ENCODE measurements around the gene NSL1. TPM values are rescaled to one million over a fixed set of nuclear protein-coding genes. Genes with fewer than 3 reads are reported as not detected.

Gene NSL1
- total RNA-seq, 1 donor from 2014 or later = 28.0 TPM

GRCh38 chr1:212686591-212686990, 105.0 kb downstream of the NSL1 start:
- DNase-seq (ENCODE audit: low read depth, low spot score) = no peak

GRCh38 chr1:212686069-212686468, 105.5 kb downstream of the NSL1 start:
- no peak for DNase-seq (ENCODE audit: low read depth, low spot score)

DNA sequence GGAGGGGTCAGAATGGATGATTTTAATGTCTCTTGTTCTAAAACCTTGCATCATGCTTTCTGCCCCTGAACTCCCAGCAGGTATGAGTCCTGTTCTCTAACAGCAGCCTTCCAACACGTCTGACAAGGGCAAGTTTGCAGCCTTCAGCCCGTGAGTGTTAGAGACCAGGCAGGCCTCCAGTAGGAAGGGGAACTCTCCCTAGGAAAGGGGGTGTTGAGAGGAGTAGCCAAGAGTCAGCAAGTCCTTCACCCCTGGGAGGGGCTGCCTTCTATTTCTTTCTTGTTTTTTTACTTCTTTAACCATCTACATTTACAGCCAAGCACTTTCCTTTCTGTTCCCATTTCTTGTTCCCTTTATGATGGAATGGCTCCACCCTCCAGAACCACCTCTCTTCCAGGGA, 106.1 kb downstream of the NSL1 start:
- no peak for DNase-seq (ENCODE audit: low read depth, low spot score)

GRCh38 chr1:212684521-212685090, 107.0 kb downstream of the NSL1 start:
- no peak for DNase-seq (ENCODE audit: low read depth, low spot score)

DNA sequence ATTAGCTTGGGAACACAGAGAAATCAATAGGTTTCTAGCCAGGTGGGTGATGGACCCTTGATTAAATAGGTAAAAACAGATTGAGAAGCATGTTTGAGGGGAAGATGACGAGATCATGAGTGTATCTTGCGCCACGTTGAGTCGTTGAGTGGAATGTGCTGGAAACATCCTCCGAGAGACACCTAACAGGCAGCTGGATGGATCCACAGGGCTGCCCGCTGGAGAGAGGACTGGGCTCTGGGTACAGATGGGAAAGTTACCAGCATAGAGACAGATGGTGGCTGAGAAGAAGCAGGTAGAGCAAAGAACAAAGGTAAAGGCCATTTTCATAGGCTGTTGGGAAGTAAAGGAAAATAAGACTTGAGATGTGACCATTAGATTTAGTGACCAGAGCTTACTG, 107.5 kb downstream of the NSL1 start:
- DNase-seq (ENCODE audit: low read depth, low spot score) = no peak

DNA sequence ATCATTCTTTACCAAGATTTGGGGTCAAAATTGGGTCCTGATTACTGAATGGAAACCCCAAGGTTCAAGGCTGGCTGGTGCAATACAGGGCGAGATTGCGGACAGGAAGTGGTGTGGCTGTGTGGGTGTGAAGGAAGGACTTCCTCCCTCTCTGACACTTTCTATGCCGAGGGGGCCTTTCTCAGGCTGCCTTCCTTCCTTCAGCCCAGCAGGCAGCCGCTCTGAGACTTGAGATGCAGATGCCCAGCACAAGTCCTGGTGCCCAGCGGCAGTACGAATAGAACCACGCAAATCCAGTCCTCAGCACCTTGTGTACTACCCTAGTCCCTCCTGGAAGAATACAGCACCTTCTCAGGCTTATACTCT, 108.2 kb downstream of the NSL1 start:
- DNase-seq (ENCODE audit: low read depth, low spot score) = no peak

GRCh38 chr1:212680680-212681389, 110.7 kb downstream of the NSL1 start:
- DNase-seq (ENCODE audit: low read depth, low spot score) = no peak

DNA sequence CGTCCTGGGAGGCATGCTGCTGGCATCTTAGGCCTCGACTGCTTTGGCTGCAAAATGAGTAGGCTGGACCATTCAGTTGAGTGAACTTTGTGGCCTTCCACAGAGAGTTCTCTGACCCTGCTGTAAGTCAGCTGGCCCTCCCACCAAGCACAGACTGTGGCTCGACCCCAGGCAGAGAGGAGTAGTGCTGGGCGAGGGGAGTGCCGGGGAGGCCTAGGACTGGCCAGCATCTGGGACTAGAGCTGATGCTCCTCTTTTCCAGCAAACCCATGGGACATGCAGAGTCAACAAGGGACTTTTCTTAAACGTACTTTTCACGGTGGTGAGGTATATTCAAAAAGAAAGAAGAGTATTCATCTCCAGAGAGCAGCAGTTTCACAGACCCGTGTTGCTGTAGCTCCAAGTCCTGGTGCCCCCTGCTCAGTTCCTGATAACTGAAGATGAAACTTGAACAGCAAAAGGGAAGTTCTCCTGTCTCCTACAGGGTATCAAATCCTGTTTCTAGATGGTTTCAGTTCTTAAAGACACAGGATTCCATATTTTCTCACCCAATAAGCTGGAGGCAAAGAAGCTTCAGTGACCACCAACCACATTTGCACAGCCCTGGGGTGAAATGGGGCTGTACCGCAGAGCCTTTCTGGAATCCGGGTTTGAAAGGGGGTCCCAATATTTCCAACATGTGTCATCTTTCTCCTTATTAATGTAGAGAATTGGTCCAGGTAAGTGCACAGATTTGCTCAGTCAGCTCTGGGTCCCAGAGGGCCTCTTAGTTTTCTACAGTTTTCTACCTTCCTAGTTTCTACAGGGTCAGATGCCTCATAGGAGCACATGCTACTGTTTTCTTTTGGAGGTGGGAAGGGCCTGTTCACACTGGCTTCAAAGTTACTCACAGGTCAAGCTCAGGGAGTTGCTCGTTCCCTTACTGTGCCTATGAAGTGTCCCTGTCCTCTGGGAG, 112.8 kb downstream of the NSL1 start:
- no peak for DNase-seq (ENCODE audit: low read depth, low spot score)

- DNase-seq (ENCODE audit: low read depth, low spot score) = no peak
These were observed 114.0 kb downstream of the NSL1 start for GRCh38 chr1:212677573-212677972.

- DNase-seq (ENCODE audit: low read depth, low spot score) = no peak
These were observed 114.4 kb downstream of the NSL1 start for GRCh38 chr1:212677136-212677535.

Other genes starting within 250 kb of the NSL1 start
- 1.8 and 2.6 TPM in 2 replicates for gene ATF3, start 183.0 kb downstream of the NSL1 start, total RNA-seq
- gene BATF3, start 91.9 kb downstream of the NSL1 start, total RNA-seq = 2.6 and 3.0 TPM in 2 replicates
- 10.9 and 12.7 TPM in 2 replicates for gene TATDN3, start 117 bp upstream of the NSL1 start, total RNA-seq
- gene SPATA45, start 55.9 kb upstream of the NSL1 start, total RNA-seq = not detected in 2 replicates
- gene FLVCR1, start 66.5 kb upstream of the NSL1 start, total RNA-seq = 8.9 and 14.5 TPM in 2 replicates
- gene VASH2, start 158.8 kb upstream of the NSL1 start, total RNA-seq = 0.07 and 0.14 TPM in 2 replicates
- 46.4 and 50.8 TPM in 2 replicates for gene ANGEL2, start 224.1 kb upstream of the NSL1 start, total RNA-seq

Data from pulmonary artery endothelial cell (primary cell).